WTC11 (cell line): ENCODE results near the gene FGF18. TPM values are rescaled to one million over a fixed set of nuclear protein-coding genes. Genes with fewer than 3 reads are reported as not detected.

Experiments used
- ATAC-seq: fragments of 200-7000 bp; cut with Tn5 transposase; 2 replicates; pipeline ENCODE4 v1.10.0; 2021; ENCODE audit warnings: mild to moderate bottlenecking, moderate library complexity
- CTCF ChIA-PET: fragments of 300-600 bp; sonication (Branson Sonifier 250); formaldehyde crosslinking; loops from one replicate; lab custom pipeline; 2021; ENCODE audit warnings: antibody characterized with exemption; lab: Charles Lee
- POLR2A ChIA-PET: fragments of 350-600 bp; sonication (Branson Sonifier 250); formaldehyde crosslinking; loops from one replicate; lab custom pipeline; 2021; ENCODE audit warnings: antibody characterized with exemption; lab: Charles Lee
- DNase-seq: peaks from one replicate; pipeline ENCODE4 v3.0.0; 2021; ENCODE audit warnings: low spot score
- H3K27ac Mint-ChIP-seq: 2 replicates; pipeline ENCODE4 v1.8.0; 2021; ENCODE audit warnings: mixed read lengths
- H3K27me3 Mint-ChIP-seq: 2 replicates; pipeline ENCODE4 v1.8.0; 2021; ENCODE audit warnings: low read depth, mild to moderate bottlenecking, moderate library complexity, mixed read lengths
- H3K36me3 Mint-ChIP-seq: 2 replicates; pipeline ENCODE4 v1.8.0; 2021; ENCODE audit warnings: mixed read lengths
- H3K4me1 Mint-ChIP-seq: 2 replicates; pipeline ENCODE4 v1.8.0; 2022; ENCODE audit warnings: mixed read lengths
- H3K4me3 Mint-ChIP-seq: 2 replicates; pipeline ENCODE4 v1.8.0; 2021; ENCODE audit warnings: mild to moderate bottlenecking, moderate library complexity, mixed read lengths
- H3K9me3 Mint-ChIP-seq: 2 replicates; pipeline ENCODE4 v1.8.0; 2021; ENCODE audit warnings: mixed read lengths
- ATF1 ChIP-seq: sonication (generic); formaldehyde crosslinking; IDR thresholded peaks from 2 replicates; pipeline ENCODE4 v1.8.1; 2023; ENCODE audit warnings: mild to moderate bottlenecking, moderate library complexity, missing genetic modification reagents
- CREM ChIP-seq: sonication (generic); formaldehyde crosslinking; IDR thresholded peaks from 2 replicates; pipeline ENCODE4 v1.8.1; 2022; ENCODE audit warnings: mild to moderate bottlenecking, missing genetic modification reagents, moderate library complexity
- EMX1 ChIP-seq: fragments of 250-450 bp; sonication (Bioruptor Pico); IDR thresholded peaks from 2 replicates; pipeline ENCODE4 v1.8.0; 2021; ENCODE audit warnings: mild to moderate bottlenecking
- HMGA2 ChIP-seq: fragments of 250-450 bp; sonication (Bioruptor Pico); IDR thresholded peaks from 2 replicates; pipeline ENCODE4 v1.4.0; 2021; ENCODE audit warnings: mild to moderate bottlenecking, moderate library complexity
- MXD4 ChIP-seq: fragments of 250-450 bp; sonication (Bioruptor Pico); IDR thresholded peaks from 2 replicates; pipeline ENCODE4 v1.8.0; 2021; ENCODE audit warnings: mild to moderate bottlenecking, moderate library complexity, borderline replicate concordance
- NR2C2 ChIP-seq: sonication (generic); formaldehyde crosslinking; IDR thresholded peaks from 2 replicates; pipeline ENCODE4 v1.8.0; 2022; ENCODE audit warnings: mild to moderate bottlenecking, missing genetic modification reagents
- ZBTB21 ChIP-seq: sonication (generic); formaldehyde crosslinking; IDR thresholded peaks from 2 replicates; pipeline ENCODE4 v1.8.1; 2023; ENCODE audit warnings: mild to moderate bottlenecking, missing genetic modification reagents, borderline replicate concordance
- ZNF396 ChIP-seq: fragments of 250-450 bp; sonication (Bioruptor Pico); IDR thresholded peaks from 2 replicates; pipeline ENCODE4 v1.8.0; 2021; ENCODE audit warnings: mild to moderate bottlenecking, moderate library complexity, borderline replicate concordance
- ZNF416 ChIP-seq: fragments of 250-450 bp; sonication (Bioruptor Pico); IDR thresholded peaks from 2 replicates; pipeline ENCODE4 v1.9.0; 2021; ENCODE audit warnings: mild to moderate bottlenecking, inconsistent platforms
- total RNA-seq: library from RNA; stranded (reverse); gene quantifications from 3 replicates; pipeline ENCODE4 v1.2.3, GENCODE V29; 2021
- TF ChIP-seq, protein P1 (sequence below): fragments of 200-600 bp; IDR thresholded peaks from 2 replicates; pipeline ENCODE4 v1.8.0; 2022; ENCODE audit warnings: antibody characterized with exemption
- TF ChIP-seq, protein P2 (sequence below): sonication (generic); formaldehyde crosslinking; IDR thresholded peaks from 2 replicates; pipeline ENCODE4 v1.8.0; 2022; ENCODE audit warnings: mild to moderate bottlenecking, missing genetic modification reagents
- TF ChIP-seq, protein P3 (sequence below): sonication (generic); formaldehyde crosslinking; IDR thresholded peaks from 2 replicates; pipeline ENCODE4 v1.8.1; 2023; ENCODE audit warnings: mild to moderate bottlenecking, missing genetic modification reagents
- TF ChIP-seq, protein P4 (sequence below): sonication (generic); formaldehyde crosslinking; IDR thresholded peaks from 2 replicates; pipeline ENCODE4 v1.8.1; 2023; ENCODE audit warnings: mild to moderate bottlenecking, missing genetic modification reagents
- TF ChIP-seq, protein P5 (sequence below): sonication (generic); formaldehyde crosslinking; IDR thresholded peaks from 2 replicates; pipeline ENCODE4 v1.8.1; 2022; ENCODE audit warnings: low read depth, mild to moderate bottlenecking, moderate library complexity, missing genetic modification reagents, borderline replicate concordance
- TF ChIP-seq, protein P6 (sequence below): fragments of 250-450 bp; sonication (Bioruptor Pico); IDR thresholded peaks from 2 replicates; pipeline ENCODE4 v1.9.0; 2021; ENCODE audit warnings: moderate library complexity, mild to moderate bottlenecking, inconsistent platforms, borderline replicate concordance
- TF ChIP-seq, protein P7 (sequence below): sonication (generic); formaldehyde crosslinking; IDR thresholded peaks from 2 replicates; pipeline ENCODE4 v1.8.0; 2023; ENCODE audit warnings: missing genetic modification reagents, mild to moderate bottlenecking, borderline replicate concordance
- TF ChIP-seq, protein P8 (sequence below): sonication (generic); formaldehyde crosslinking; conservative IDR thresholded peaks from 2 replicates; pipeline ENCODE4 v1.8.1; 2022; ENCODE audit warnings: mild to moderate bottlenecking, missing genetic modification reagents
- TF ChIP-seq, protein P9 (sequence below): fragments of 250-450 bp; sonication (Bioruptor Pico); IDR thresholded peaks from 2 replicates; pipeline ENCODE4 v1.8.0; 2021; ENCODE audit warnings: mild to moderate bottlenecking
- TF ChIP-seq, protein P10 (sequence below): sonication (generic); formaldehyde crosslinking; conservative IDR thresholded peaks from 2 replicates; pipeline ENCODE4 v1.8.1; 2023; ENCODE audit warnings: mild to moderate bottlenecking, low read depth, missing genetic modification reagents, moderate library complexity

Gene FGF18
- total RNA-seq, 1 experiment from 2014 or later: 0.72 TPM

DNA sequence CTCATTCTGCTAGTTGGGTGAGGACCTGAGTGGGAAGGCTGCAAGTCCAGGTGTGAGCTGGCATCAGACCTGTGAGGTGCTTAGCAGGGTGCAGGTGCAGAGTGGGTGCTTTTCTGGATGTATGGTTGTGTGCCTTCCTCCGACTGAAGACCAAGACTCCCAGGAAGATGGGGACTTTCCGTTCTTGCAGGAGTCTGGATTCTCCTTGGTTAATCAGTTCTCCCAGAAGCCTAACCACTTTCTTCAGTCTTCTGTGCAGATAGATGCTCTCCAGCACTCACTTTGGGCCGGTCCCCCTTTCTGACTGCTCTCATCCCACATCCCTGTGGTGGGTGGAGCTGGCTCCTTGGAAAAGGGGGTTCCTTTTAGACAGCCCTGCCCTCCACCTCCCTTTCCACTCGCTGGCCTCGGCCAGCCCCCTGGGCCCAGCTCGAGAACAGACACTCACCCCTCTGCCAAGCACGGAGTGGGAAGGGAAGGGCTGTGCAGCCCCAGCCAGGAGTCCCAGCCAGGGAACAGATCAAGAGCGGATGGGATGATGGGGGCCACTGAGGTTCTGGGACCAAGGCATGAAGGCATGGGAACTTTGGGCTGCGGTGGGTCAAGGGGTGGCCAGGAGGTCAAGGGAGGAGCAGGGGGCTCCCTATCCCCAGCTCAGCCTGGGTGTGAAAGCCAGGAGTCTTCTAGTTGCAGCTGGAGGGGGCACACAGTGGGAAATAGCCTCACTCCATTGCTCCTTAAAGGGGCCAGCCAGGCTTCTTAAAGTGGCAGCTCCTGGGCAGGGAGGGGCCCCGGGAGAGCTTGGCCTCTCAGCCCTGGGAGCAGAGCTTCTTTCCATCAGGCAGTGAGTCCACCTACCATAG, 62.4 kb downstream of the FGF18 start (continued):
- TF ChIP-seq, protein P1, sequence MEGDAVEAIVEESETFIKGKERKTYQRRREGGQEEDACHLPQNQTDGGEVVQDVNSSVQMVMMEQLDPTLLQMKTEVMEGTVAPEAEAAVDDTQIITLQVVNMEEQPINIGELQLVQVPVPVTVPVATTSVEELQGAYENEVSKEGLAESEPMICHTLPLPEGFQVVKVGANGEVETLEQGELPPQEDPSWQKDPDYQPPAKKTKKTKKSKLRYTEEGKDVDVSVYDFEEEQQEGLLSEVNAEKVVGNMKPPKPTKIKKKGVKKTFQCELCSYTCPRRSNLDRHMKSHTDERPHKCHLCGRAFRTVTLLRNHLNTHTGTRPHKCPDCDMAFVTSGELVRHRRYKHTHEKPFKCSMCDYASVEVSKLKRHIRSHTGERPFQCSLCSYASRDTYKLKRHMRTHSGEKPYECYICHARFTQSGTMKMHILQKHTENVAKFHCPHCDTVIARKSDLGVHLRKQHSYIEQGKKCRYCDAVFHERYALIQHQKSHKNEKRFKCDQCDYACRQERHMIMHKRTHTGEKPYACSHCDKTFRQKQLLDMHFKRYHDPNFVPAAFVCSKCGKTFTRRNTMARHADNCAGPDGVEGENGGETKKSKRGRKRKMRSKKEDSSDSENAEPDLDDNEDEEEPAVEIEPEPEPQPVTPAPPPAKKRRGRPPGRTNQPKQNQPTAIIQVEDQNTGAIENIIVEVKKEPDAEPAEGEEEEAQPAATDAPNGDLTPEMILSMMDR: no peak
- TF ChIP-seq CREM (CRISPR knock-in tag) (no peak), EMX1 (CRISPR knock-in tag) (no peak), ATF1 (CRISPR knock-in tag) (no peak), ZBTB21 (CRISPR knock-in tag) (no peak), HMGA2 (CRISPR knock-in tag) (no peak)
- TF ChIP-seq, protein P2, sequence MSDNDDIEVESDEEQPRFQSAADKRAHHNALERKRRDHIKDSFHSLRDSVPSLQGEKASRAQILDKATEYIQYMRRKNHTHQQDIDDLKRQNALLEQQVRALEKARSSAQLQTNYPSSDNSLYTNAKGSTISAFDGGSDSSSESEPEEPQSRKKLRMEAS: no peak
- TF ChIP-seq, protein P3, sequence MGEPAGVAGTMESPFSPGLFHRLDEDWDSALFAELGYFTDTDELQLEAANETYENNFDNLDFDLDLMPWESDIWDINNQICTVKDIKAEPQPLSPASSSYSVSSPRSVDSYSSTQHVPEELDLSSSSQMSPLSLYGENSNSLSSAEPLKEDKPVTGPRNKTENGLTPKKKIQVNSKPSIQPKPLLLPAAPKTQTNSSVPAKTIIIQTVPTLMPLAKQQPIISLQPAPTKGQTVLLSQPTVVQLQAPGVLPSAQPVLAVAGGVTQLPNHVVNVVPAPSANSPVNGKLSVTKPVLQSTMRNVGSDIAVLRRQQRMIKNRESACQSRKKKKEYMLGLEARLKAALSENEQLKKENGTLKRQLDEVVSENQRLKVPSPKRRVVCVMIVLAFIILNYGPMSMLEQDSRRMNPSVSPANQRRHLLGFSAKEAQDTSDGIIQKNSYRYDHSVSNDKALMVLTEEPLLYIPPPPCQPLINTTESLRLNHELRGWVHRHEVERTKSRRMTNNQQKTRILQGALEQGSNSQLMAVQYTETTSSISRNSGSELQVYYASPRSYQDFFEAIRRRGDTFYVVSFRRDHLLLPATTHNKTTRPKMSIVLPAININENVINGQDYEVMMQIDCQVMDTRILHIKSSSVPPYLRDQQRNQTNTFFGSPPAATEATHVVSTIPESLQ: no peak
- TF ChIP-seq, protein P4, sequence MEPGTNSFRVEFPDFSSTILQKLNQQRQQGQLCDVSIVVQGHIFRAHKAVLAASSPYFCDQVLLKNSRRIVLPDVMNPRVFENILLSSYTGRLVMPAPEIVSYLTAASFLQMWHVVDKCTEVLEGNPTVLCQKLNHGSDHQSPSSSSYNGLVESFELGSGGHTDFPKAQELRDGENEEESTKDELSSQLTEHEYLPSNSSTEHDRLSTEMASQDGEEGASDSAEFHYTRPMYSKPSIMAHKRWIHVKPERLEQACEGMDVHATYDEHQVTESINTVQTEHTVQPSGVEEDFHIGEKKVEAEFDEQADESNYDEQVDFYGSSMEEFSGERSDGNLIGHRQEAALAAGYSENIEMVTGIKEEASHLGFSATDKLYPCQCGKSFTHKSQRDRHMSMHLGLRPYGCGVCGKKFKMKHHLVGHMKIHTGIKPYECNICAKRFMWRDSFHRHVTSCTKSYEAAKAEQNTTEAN (CRISPR knock-in tag): no peak
- TF ChIP-seq, protein P5, sequence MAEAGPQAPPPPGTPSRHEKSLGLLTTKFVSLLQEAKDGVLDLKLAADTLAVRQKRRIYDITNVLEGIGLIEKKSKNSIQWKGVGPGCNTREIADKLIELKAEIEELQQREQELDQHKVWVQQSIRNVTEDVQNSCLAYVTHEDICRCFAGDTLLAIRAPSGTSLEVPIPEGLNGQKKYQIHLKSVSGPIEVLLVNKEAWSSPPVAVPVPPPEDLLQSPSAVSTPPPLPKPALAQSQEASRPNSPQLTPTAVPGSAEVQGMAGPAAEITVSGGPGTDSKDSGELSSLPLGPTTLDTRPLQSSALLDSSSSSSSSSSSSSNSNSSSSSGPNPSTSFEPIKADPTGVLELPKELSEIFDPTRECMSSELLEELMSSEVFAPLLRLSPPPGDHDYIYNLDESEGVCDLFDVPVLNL: no peak
- TF ChIP-seq, protein P6, sequence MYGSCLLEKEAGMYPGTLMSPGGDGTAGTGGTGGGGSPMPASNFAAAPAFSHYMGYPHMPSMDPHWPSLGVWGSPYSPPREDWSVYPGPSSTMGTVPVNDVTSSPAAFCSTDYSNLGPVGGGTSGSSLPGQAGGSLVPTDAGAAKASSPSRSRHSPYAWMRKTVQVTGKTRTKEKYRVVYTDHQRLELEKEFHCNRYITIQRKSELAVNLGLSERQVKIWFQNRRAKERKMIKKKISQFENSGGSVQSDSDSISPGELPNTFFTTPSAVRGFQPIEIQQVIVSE (CRISPR knock-in tag): no peak
- TF ChIP-seq, protein P7, sequence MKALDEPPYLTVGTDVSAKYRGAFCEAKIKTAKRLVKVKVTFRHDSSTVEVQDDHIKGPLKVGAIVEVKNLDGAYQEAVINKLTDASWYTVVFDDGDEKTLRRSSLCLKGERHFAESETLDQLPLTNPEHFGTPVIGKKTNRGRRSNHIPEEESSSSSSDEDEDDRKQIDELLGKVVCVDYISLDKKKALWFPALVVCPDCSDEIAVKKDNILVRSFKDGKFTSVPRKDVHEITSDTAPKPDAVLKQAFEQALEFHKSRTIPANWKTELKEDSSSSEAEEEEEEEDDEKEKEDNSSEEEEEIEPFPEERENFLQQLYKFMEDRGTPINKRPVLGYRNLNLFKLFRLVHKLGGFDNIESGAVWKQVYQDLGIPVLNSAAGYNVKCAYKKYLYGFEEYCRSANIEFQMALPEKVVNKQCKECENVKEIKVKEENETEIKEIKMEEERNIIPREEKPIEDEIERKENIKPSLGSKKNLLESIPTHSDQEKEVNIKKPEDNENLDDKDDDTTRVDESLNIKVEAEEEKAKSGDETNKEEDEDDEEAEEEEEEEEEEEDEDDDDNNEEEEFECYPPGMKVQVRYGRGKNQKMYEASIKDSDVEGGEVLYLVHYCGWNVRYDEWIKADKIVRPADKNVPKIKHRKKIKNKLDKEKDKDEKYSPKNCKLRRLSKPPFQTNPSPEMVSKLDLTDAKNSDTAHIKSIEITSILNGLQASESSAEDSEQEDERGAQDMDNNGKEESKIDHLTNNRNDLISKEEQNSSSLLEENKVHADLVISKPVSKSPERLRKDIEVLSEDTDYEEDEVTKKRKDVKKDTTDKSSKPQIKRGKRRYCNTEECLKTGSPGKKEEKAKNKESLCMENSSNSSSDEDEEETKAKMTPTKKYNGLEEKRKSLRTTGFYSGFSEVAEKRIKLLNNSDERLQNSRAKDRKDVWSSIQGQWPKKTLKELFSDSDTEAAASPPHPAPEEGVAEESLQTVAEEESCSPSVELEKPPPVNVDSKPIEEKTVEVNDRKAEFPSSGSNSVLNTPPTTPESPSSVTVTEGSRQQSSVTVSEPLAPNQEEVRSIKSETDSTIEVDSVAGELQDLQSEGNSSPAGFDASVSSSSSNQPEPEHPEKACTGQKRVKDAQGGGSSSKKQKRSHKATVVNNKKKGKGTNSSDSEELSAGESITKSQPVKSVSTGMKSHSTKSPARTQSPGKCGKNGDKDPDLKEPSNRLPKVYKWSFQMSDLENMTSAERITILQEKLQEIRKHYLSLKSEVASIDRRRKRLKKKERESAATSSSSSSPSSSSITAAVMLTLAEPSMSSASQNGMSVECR: no peak
- TF ChIP-seq, all 79 proteins: peak for 0

DNA sequence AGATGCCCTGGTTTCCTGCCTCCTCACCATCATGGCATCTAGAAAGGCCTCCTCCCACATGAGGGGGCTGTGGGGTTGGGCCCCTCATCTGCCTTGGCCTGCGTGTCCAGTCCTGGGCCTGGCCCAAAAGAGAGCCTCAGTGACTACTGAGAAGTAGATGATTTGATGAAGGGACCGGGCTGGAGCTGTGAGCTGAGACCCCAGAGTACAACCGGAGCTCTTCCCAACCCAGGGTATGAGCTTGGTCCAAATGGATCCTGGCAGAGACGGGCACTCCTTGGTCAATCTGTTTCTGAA, 62.9 kb downstream of the FGF18 start:
- CTCF ChIA-PET: interaction anchor here (1.0 to 4.5 kb wide), 6 partner anchors 20 to 288 kb away, joined by 3 to 42 read pairs (median 4); partner anchors contain the start of gene FGF18
- POLR2A ChIA-PET: no interaction called here
- H3K9me3 Mint-ChIP-seq: no peaks in the 10 kb centered on the region
- H3K4me3 Mint-ChIP-seq: no peak overlapping the region
- ATAC-seq (no peak), DNase-seq (no peak)
- H3K27ac Mint-ChIP-seq: no peak overlapping the region
- peaks cover 17% of the 10 kb centered on the region for H3K4me1 Mint-ChIP-seq
- H3K27me3 Mint-ChIP-seq: no peaks in the 10 kb centered on the region; the same call in 1 of the 2 replicates
- H3K36me3 Mint-ChIP-seq: no peaks in the 10 kb centered on the region
- TF ChIP-seq ZNF416 (CRISPR knock-in tag) (no peak), NR2C2 (no peak), ZBTB21 (CRISPR knock-in tag) (no peak), ZNF396 (CRISPR knock-in tag) (no peak), MXD4 (CRISPR knock-in tag) (no peak)
- TF ChIP-seq, protein P8, sequence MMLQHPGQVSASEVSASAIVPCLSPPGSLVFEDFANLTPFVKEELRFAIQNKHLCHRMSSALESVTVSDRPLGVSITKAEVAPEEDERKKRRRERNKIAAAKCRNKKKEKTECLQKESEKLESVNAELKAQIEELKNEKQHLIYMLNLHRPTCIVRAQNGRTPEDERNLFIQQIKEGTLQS (CRISPR knock-in tag): no peak
- TF ChIP-seq, protein P9, sequence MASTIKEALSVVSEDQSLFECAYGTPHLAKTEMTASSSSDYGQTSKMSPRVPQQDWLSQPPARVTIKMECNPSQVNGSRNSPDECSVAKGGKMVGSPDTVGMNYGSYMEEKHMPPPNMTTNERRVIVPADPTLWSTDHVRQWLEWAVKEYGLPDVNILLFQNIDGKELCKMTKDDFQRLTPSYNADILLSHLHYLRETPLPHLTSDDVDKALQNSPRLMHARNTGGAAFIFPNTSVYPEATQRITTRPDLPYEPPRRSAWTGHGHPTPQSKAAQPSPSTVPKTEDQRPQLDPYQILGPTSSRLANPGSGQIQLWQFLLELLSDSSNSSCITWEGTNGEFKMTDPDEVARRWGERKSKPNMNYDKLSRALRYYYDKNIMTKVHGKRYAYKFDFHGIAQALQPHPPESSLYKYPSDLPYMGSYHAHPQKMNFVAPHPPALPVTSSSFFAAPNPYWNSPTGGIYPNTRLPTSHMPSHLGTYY: no peak
- TF ChIP-seq, protein P10, sequence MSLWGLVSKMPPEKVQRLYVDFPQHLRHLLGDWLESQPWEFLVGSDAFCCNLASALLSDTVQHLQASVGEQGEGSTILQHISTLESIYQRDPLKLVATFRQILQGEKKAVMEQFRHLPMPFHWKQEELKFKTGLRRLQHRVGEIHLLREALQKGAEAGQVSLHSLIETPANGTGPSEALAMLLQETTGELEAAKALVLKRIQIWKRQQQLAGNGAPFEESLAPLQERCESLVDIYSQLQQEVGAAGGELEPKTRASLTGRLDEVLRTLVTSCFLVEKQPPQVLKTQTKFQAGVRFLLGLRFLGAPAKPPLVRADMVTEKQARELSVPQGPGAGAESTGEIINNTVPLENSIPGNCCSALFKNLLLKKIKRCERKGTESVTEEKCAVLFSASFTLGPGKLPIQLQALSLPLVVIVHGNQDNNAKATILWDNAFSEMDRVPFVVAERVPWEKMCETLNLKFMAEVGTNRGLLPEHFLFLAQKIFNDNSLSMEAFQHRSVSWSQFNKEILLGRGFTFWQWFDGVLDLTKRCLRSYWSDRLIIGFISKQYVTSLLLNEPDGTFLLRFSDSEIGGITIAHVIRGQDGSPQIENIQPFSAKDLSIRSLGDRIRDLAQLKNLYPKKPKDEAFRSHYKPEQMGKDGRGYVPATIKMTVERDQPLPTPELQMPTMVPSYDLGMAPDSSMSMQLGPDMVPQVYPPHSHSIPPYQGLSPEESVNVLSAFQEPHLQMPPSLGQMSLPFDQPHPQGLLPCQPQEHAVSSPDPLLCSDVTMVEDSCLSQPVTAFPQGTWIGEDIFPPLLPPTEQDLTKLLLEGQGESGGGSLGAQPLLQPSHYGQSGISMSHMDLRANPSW (CRISPR knock-in tag): no peak
